Thyroid gland (tissue), 4 donors: ENCODE data around the gene ZBTB44. TPM values are rescaled to one million over a fixed set of nuclear protein-coding genes. Genes with fewer than 3 reads are reported as not detected.

Source experiments
- DNase-seq, 2 donors: peaks; one replicate each; pipeline ENCODE4 v3.0.0-alpha.2; 2019
- H3K27ac ChIP-seq, 3 donors: fragments of 200-600 bp; sonication (generic); 1 replicate in 2 of 3; 2 replicates in 1 of 3; pipeline ENCODE4 v1.5.1; 2016 to 2019; ENCODE audit warnings: mild to moderate bottlenecking in 1 of 3, moderate library complexity in 1 of 3
- H3K27me3 ChIP-seq: fragments of 200-600 bp; sonication (generic); one replicate; pipeline ENCODE4 v1.5.1; 2019
- H3K36me3 ChIP-seq, 2 donors: fragments of 200-600 bp; sonication (generic); one replicate each; pipeline ENCODE4 v1.5.1; 2016 to 2019
- H3K4me1 ChIP-seq, 2 donors: fragments of 200-600 bp; sonication (generic); one replicate each; pipeline ENCODE4 v1.5.1; 2017 to 2019
- H3K4me3 ChIP-seq, 3 donors: fragments of 200-600 bp; sonication (generic); replicated peaks in 1 of 3; 1 replicate in 2 of 3; 2 replicates in 1 of 3; pipeline ENCODE4 v1.5.1; 2016; ENCODE audit warnings: mild to moderate bottlenecking in 1 of 3
- H3K9me3 ChIP-seq: fragments of 200-600 bp; sonication (generic); one replicate; pipeline ENCODE4 v1.5.1; 2017
- CTCF ChIP-seq, 6 experiments: fragments of 200-600 bp in 3 of 6; fragments of 450-650 bp in 3 of 6; sonication (generic) in 3 of 6; IDR thresholded peaks; one replicate each; pipeline ENCODE4 v1.5.1; 2016 to 2019; ENCODE audit warnings: antibody characterized with exemption in 6 of 6, mild to moderate bottlenecking in 2 of 6, inconsistent platforms in 1 of 6, moderate library complexity in 1 of 6
- POLR2A ChIP-seq, 2 donors: fragments of 450-650 bp; IDR thresholded peaks; one replicate each; pipeline ENCODE4 v1.6.1; 2017; ENCODE audit warnings: antibody characterized with exemption in 2 of 2, mild to moderate bottlenecking in 2 of 2, moderate library complexity in 1 of 2
- WGBS, 2 donors: methylation state at CpG; one replicate each; pipeline ENCODE4 v1.1.5; 2017; 5-methylcytosine and 5-hydroxymethylcytosine counted together
- intact Hi-C: fragments of 100-400 bp; cut with DNase I; formaldehyde crosslinking; loops from one replicate; pipeline ENCODE4 v1.15.1; 2023
- total RNA-seq, 4 donors: library from RNA; depleted of rRNA; stranded (reverse); fragments of >200 nt; gene quantifications; one replicate each; pipeline ENCODE4 v1.2.3, GENCODE V29; 2016

The ZBTB44 gene
- total RNA-seq, 4 donors from 2014 or later: 57.9 to 85.9 (median 58.8) TPM

- Histone ChIP-seq H3K27me3 (no peaks in the 10 kb centered on the region), H3K36me3 (peaks cover 15 to 18% of the 10 kb centered on the region in 2 donors), H3K27ac (no peak overlapping the region), H3K4me1 (peaks cover 0 to 7% of the 10 kb centered on the region in 2 donors), H3K9me3 (no peaks in the 10 kb centered on the region), H3K4me3 (no peak overlapping the region)
- intact Hi-C loops: no loop called here
- TF ChIP-seq CTCF (IDR thresholded peaks at IDR 0.05) (no peak), POLR2A (IDR thresholded peaks at IDR 0.05) (no peak)
- DNase-seq: no peak
- WGBS, 2 donors: 58 to 73% methylated on average over 4 of the region's 4 CpGs
Observed at GRCh38 chr11:130192845-130193267, 121.9 kb downstream of the ZBTB44 start.

GRCh38 chr11:130191896-130192295, 122.8 kb downstream of the ZBTB44 start:
- DNase-seq: no peak
- TF ChIP-seq CTCF (IDR thresholded peaks at IDR 0.05) (no peak), POLR2A (IDR thresholded peaks at IDR 0.05) (no peak)
- 90 to 94% methylated on average over 14 of the region's 14 CpGs for WGBS, 2 donors
- Histone ChIP-seq H3K4me3 (no peak overlapping the region), H3K9me3 (no peaks in the 10 kb centered on the region), H3K27ac (no peak overlapping the region), H3K36me3 (peaks cover 10 to 11% of the 10 kb centered on the region in 2 donors), H3K4me1 (peaks cover 0 to 7% of the 10 kb centered on the region in 2 donors), H3K27me3 (no peaks in the 10 kb centered on the region)
- intact Hi-C loops: no loop called here

- H3K4me3 ChIP-seq: no peak overlapping the region
- H3K36me3 ChIP-seq: peaks cover 3 to 10% of the 10 kb centered on the region in 2 donors
- no peaks in the 10 kb centered on the region for H3K9me3 ChIP-seq
- no peak for DNase-seq
- intact Hi-C loops: no loop called here
- no peak for TF ChIP-seq CTCF (IDR thresholded peaks at IDR 0.05)
- no peak for TF ChIP-seq POLR2A (IDR thresholded peaks at IDR 0.05)
- H3K4me1 ChIP-seq: peaks cover 0 to 7% of the 10 kb centered on the region in 2 donors
- no peaks in the 10 kb centered on the region for H3K27me3 ChIP-seq
- WGBS, 2 donors: 90 to 97% methylated on average over 25 to 29 of the region's 29 CpGs
- no peak overlapping the region for H3K27ac ChIP-seq
Observed at GRCh38 chr11:130190371-130190881, 124.3 kb downstream of the ZBTB44 start.

- no peaks in the 10 kb centered on the region for H3K27me3 ChIP-seq
- peaks cover 0 to 7% of the 10 kb centered on the region in 2 donors for H3K4me1 ChIP-seq
- H3K4me3 ChIP-seq: no peak overlapping the region
- 88 to 89% methylated on average over 22 to 32 of the region's 32 CpGs for WGBS, 2 donors
- no peak overlapping the region for H3K27ac ChIP-seq
- no peaks in the 10 kb centered on the region for H3K9me3 ChIP-seq
- TF ChIP-seq CTCF (IDR thresholded peaks at IDR 0.05) (no peak), POLR2A (IDR thresholded peaks at IDR 0.05) (no peak)
- intact Hi-C loops: no loop called here
- H3K36me3 ChIP-seq: peaks cover 3 to 6% of the 10 kb centered on the region in 2 donors
- DNase-seq: no peak
Observed at GRCh38 chr11:130189492-130190210, 125.1 kb downstream of the ZBTB44 start.
